CD4-positive, alpha-beta T cell treated with Interleukin-17A for 4 hours (primary cell): ENCODE measurements around the gene MMRN2.
"Not testable (repeated sequence)": the region's sequence is repeated elsewhere in the genome, so short reads cannot be mapped to it uniquely, and the experiment has no call there.

Experiments
- DNase-seq: peaks from one replicate; pipeline ENCODE4 v3.0.0-alpha.2; 2020; ENCODE audit warnings: mixed read lengths

MMRN2 gene

DNA sequence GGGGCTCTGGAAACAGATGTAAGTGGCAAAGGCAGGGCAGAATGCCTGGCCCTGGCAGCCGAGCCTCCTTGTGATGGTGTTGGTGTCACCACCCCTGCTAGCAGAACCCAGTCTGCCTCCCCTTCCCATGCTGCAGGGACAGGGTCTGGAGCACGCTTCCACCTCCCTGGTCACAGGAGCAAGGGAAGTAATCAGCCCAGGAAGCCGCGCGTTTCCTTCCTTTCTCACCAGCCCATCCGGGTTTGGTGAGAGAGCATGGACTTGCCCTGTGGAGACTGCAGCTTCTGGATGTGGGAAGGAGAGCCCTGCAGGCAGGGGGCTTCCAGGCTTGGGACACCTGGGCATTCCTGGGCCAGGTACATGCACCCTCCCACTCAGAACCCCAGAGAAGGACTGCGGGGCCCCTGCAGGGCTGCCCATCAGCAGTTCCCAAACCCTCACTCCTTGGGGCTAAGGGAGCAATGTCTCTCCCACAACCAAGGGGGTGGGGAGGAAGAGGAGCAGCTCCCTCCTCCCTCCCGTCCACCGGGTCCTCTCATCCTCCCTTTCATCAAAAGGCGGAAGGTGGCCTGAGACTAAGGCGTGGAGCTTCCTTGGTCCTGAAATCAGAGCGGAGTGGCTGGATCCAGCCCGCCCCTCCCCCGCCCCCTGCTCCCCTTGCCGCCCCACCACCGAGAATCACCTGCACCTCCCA is 1.8 kb downstream of the MMRN2 start:
- no peak for DNase-seq

DNA sequence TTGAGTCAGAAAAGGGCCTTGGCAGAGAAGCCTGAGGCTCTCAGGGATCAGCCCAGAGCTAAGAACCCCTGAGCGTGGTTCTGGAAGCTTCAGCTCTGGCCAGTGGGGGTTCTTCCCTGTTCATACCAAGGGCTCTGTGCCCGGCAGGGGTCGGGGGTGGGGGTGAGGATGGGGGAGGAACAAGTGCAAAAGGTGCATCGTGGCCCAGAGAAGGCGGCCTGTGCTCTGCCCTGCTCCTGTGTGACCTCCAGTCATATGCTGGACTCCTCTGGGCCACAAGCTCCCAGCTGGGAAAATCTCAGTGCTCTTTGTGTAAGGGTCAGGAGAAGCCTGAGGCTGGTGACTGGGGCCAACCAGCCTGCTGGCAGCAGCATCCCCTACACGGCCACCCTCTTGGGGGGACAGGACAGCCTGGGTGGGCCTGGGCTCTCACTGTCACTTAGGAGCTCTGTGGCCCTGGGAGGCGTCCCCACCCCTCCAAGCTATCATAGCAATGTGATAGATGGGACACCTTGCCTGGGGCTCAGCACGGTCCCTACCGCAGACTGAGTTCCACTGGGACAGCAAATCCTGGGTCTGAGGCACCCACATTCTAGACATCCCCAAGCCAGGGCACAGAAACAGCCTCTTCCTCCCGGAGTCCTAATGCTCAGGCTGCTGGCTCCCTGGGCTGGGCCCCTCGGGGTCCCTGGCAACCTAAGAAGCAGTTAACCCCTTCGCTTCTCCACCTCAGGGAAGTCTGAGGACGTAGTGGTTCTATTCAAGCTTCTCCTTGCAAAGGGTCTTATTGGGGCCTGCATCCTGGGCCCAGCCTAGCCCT is 2.5 kb downstream of the MMRN2 start:
- DNase-seq, result no peak

GRCh38 chr10:86953747-86954680 is 3.4 kb downstream of the MMRN2 start:
- no peak for DNase-seq

DNA sequence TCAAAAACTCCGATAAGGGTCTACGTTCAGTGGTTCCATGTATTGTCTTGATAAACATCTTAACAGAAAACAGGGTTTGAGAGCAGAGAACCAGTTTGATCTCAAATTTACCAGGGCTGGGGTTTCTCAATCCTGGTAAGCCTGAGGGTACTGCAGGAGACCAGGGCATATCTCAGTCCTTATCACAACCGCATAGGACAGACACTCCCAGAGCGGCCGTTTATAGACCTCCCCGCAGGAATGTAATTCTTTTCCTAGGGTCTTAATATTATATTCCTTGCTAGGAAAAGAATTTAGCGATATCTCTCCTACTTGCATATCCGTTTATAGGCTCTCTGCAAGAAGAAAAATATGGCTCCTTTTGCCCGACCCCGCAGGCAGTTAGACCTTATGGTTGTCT is 4.7 kb downstream of the MMRN2 start:
- not testable (repeated sequence) for DNase-seq

DNA sequence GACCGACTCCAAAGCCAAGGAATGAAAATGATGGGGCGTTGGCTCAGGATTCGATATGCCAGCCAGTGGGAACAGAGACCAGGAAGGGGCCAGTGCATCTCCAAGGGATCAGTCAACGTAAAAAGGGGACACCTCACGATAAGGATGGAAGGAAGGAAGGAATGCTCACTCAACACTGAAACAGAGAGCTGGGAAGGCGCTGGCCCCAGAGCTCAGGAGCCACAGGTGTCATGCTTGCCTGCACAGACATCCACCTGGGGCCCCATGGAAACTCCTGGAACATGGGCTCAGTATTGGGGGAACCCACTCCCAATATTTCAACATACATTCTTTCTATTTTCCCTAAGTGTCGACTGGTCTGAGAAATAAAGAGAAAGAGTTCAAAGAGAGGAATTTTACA is 5.3 kb downstream of the MMRN2 start:
- DNase-seq, result no peak

GRCh38 chr10:86951184-86951761 is 6.1 kb downstream of the MMRN2 start:
- no peak for DNase-seq

- peak; percentile 46 for DNase-seq
Observed at GRCh38 chr10:86950349-86950748, 7.1 kb downstream of the MMRN2 start.

- DNase-seq, result not testable (repeated sequence)
Observed at GRCh38 chr10:86947806-86948205, 9.6 kb downstream of the MMRN2 start.

DNA sequence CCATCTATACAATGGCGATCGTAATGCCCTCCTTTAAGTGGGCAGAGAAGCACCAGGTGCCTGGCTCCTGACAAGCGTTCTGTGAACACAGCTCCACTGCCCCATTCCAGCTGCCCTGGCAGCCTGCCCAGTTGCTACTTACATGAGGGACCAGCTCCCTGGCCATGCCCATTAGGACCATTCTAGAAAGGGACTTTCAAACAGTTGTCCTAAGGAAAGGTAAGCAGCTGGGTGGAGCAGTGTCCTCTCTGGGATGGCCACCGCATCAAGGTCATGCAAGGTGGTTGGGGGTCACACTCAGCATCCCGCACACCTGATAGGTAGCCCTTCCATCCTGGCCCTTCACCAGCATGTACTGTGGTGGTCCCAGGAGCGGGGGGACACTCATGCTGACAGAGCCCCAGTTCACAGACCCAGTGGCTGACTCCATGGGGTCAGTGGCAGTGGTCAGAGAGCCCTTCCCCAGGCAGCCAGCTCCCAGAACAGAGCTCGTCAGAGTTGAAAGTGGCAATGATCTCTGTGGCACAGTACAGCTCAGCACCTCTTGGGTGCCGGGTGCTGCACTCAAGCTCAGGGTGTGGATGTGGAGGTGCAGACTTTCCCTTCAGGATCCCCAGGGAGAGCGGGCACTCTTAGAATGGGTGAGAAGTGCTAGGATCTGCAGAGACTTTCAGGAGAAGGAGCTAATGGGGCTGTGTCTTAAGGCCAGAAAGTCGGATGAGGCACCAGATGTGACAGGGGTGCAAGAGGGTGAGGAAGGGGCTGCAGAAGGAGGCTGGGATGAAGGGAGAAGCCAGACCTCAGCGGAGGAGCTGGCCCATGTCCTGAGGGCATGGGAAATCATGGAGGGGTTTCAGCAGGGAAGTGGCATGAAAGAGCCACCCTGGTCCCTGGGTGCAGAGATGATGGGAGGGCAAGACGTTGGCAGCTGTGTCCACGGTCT is 10.9 kb downstream of the MMRN2 start:
- DNase-seq, result no peak

GRCh38 chr10:86945361-86946212 is 11.8 kb downstream of the MMRN2 start:
- no peak for DNase-seq

DNA sequence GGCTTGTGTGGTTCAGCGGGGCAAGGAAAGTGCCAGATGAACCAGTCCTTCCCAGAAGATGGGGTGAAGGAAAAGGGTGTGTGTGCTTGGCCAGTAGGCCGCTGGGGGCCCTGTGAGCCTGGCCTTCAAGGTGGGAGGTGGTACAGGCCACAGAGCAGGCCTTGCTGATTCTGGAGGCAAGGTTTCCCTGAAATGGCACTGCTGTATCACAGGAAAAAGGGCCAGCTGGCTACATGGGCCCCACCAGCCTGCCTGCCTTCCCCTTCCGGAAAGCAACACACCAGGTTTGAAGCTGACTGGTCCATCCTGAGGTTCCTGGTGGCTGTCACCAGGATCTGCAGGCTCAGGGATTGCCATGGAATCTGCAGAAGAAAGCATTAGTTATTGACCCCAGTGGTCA is 12.5 kb downstream of the MMRN2 start:
- DNase-seq, result no peak

DNA sequence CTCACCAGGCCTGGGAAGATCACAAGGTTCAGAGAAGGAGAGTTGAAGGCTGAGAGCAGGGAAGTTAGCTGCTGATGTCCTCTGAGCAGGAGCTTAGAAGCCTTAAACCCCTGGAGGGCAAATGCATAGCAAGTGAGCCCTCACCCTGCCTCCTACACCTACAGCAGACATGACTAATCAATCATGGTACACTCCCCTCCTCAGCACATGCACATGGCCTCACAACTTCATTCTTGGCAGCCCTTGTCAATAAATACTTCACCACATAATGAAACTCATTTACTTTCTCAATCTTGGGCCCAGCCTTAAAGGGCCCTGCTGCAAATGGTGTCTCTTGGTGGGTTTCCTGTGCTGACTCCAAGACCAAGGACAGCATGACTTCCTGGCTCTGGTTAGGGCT is 12.9 kb downstream of the MMRN2 start:
- DNase-seq, result no peak

GRCh38 chr10:86944031-86944419 is 13.4 kb downstream of the MMRN2 start:
- no peak for DNase-seq

DNA sequence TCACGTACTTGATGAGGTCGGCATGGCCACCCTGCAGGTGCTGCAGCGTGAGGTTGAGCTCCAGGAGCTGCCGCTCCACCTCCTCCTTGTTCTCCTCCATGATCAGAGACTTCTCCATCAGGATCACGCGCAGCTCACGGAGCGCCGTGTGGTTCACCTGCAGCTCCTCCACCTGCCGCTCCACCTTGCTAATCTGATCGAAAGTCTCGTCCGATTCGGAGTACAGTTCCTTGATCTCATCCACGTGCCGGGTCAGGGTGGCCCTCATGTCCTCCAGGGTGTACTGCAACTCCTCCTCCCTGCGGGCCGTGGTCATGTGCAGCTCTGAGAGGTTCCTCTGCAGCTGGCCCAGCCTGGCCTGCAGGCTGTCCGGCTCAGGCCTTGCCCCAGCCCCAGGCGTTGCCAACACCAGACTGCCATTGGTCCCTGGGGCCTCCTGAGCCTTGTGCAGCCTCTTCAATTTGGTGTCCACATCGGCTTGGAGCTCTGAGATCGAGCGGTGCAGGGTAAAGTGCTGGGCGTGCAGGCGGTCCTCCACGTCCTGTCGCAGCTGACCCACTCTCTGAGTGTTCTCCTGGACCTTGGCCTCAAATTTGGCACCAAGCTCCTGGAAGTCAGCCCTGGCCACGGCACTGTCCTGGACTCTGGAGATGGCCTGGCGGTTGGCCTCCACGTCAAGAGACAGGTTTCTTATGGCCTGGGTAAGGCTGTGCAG is 13.9 kb downstream of the MMRN2 start:
- no peak for DNase-seq

DNA sequence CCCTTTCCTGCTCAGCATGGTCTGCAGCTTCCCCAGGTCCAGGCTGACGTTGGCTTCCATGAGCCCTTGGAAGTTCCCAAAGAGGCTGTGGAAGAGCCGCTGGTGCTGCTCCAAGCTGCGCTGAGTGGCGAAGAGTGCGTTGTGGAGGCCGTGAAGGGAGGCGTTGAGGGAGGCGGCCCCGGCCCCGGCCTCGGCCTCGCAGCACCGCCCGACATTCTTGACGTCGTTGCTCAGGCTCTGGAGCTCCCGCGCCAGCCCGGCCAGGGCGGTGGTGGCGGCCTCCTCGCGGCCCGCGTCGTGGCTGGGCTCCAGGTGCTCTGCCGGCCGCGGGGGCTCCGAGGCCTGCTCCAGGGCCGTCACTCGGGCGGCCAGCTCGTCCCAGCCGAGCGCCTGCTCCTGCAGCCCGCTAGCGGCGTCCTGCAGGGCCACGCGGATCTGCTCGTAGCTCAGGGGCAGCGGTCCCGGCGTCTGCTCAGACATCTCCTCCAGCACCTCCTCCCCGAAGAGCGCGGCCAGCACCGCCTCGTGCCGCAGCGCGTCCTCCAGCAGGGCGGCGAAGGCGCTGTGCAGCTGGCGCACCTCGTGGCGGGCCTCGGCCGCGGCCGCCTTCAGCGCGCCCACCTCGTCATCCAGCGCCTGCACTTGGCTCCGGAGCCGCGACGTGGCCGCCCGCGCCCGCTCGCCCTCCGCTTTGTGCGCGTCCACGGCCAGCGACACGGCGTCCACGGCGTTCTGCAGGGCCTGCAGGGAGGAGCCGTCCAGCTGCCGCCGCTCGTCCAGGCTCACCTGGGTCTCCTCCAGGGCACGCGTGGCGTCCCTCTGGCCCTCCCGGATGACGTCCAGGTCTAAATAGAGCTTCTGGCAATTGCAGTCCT is 14.7 kb downstream of the MMRN2 start:
- DNase-seq, result no peak

- DNase-seq, result no peak
Observed at GRCh38 chr10:86941991-86942421, 15.4 kb downstream of the MMRN2 start.

DNA sequence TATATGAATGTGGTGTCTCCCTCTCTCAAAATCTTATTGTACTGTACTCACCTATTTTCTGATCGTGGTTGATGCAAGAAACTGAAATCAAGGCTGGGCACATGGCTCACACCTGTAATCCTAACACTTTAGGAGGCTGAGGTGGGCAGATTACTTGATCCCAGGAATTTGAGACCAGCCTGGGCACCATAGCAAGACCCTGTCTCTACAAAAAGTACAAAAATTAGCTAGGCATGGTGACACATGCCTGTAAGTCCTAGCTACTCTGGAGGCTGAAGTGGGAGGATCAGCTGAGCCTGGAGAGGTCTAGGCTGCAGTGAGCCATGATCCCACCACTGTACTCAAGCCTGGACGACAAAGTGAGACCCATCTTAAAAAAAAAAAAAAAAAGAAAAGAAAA is 16.0 kb downstream of the MMRN2 start:
- DNase-seq, result no peak

- DNase-seq, result no peak
Observed at GRCh38 chr10:86940677-86941076, 16.7 kb downstream of the MMRN2 start.

DNA sequence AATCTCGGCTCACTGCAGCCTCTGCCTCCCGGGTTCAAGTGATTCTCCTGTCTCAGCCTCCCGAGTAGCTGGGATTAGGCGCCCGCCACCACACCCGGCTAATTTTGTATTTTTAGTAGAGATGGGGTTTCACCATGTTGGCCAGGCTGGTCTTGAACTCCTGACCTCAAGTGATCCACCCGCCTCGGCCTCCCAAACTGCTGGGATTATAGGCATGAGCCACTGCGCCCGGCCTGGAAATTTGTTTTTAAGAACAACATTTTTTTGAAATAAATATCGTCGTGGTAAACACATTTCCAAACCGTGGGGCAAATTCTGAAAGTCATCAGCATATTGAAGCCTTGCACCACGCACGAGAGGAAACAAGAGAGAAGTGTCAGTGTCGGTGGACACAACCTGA is 17.3 kb downstream of the MMRN2 start:
- DNase-seq, result not testable (repeated sequence)
